ENCODE data around the gene SEPTIN2.
"Not testable (repeated sequence)": the region's sequence is repeated elsewhere in the genome, so short reads cannot be mapped to it uniquely, and the experiment has no call there.

Gene SEPTIN2

DNA sequence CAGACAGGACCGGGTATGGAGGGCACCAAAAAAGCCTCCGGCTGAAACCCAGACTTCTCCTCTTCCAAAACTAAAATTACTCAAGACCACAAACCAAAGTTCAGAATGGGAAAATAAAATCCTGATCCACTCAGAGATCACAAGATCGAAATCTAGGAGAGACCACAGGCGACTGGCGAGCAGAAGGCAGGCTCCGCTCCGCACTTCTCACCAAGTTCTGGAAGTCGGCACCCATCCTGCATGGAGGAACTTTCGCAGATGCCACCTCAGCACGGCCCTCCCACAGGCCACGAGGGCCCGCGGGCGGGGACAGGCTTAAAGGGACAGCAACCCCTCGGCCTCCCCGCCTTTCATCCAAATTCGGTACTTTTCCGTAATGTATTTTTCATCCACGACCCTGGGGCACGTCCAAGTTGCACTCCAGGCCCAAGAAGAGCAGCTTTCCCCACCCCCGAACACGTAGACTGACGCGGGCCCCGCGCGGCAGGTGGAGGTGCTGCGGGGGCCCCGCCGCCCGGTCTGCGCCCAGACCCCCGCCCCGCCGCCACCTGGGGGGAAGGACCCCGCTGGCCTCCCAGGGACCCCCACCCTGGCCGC is 43.9 kb upstream of the SEPTIN2 start:
- peak overlapping the region; percentile 63 for H3K4me3 ChIP-seq (ENCODE audit: control insufficient read depth, low read depth, low read length)
- peak; percentile 46 for DNase-seq (ENCODE audit: low read depth)
- no peak for TF ChIP-seq CTCF (IDR thresholded peaks at IDR 0.05; ENCODE audit: control insufficient read depth, insufficient read depth, low read depth, low read length, missing control alignments)

- TF ChIP-seq CTCF (IDR thresholded peaks at IDR 0.05; ENCODE audit: control insufficient read depth, insufficient read depth, low read depth, low read length, missing control alignments), result no peak
- H3K4me3 ChIP-seq (ENCODE audit: control insufficient read depth, low read depth, low read length), result peak overlapping the region; percentile 63
- DNase-seq (ENCODE audit: low read depth), result peak; percentile 14
These were observed 43.2 kb upstream of the SEPTIN2 start for GRCh38 chr2:241272303-241273209.

DNA sequence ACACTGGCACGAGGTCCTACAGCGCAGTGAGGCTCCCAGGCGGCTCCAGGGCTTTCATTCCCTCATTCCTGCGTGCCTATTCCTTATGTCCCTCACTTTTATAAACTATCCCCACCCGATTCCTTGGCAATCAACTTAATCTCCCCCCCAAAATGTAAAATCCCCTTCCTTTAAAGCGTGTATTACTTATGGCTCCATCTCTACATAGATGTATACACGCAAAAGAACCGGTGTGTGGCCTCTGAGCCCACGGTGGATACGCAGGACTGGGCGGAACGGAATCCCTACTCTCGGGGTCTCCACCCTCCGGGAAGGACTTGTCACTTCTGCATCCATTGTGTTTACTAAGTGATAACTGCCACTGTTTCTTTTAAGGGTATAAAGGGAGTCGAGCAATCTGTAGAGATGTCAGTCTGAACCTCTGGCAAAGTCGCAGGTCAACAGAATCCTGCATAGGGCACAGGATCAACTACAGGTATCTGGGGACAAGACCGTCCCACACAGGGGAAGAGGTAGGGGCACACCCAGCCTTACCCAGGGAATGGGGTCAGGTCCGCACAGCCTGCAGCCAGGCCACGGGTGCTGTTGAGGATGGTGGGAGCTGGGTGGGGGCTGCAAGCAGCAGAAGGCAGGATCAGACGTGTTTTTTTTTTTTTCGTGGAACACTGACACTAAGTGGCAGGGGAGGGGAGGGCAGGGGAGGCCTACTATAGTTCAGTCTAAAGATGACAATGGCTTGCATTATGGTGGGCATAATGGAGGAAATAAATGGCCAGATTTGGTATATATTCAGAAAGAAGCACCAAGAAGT is 42.3 kb upstream of the SEPTIN2 start:
- no peak for TF ChIP-seq CTCF (IDR thresholded peaks at IDR 0.05; ENCODE audit: control insufficient read depth, insufficient read depth, low read depth, low read length, missing control alignments)
- no peak for DNase-seq (ENCODE audit: low read depth)
- peak overlapping the region; percentile 63 for H3K4me3 ChIP-seq (ENCODE audit: control insufficient read depth, low read depth, low read length)

GRCh38 chr2:241274127-241274526 is 41.6 kb upstream of the SEPTIN2 start:
- no peak for TF ChIP-seq CTCF (IDR thresholded peaks at IDR 0.05; ENCODE audit: control insufficient read depth, insufficient read depth, low read depth, low read length, missing control alignments)
- DNase-seq (ENCODE audit: low read depth), result no peak

DNA sequence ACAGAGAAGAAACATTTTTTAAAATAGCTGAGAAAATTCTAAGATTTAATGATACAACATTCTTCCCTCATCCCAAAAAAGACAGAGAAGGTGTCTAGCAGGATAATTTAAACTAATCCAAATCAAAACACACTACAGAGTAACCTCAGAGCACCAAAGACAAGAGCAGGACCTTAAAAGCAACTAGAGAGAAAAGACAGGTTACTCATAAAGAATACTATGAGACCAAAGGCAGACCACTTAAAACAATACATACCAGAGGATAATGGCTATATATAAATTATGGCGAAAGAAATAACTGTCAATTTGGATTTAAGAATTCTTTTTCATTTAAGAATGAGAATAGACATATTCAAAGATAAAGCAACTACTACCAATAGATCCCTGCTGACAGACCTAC is 40.2 kb upstream of the SEPTIN2 start:
- DNase-seq (ENCODE audit: low read depth), result no peak
- H3K4me3 ChIP-seq (ENCODE audit: control insufficient read depth, low read depth, low read length), result no peak overlapping the region
- TF ChIP-seq CTCF (IDR thresholded peaks at IDR 0.05; ENCODE audit: control insufficient read depth, insufficient read depth, low read depth, low read length, missing control alignments), result no peak

More at GRCh38 chr2:241274127-241274526, 41.6 kb upstream of the SEPTIN2 start:
- H3K4me3 ChIP-seq (ENCODE audit: control insufficient read depth, low read depth, low read length), result no peak overlapping the region

DNA sequence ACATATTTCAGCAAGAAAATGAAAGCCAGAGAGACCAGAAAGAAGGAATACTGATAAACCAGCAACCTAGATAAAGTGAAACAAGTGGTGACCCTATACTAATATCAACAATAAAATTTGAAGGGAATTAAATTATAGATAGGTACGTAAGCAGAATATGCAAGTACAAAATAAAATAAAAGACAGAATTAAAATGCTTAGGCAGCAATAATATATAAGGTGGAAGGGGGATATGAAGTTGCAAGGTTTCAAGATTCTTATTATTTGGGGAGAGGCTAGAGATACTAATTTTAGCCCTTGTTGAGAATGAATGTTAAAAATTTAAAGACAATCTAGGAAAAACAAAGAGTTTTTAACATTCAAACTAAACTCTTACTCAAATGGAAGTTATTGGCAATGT is 39.8 kb upstream of the SEPTIN2 start:
- no peak overlapping the region for H3K4me3 ChIP-seq (ENCODE audit: control insufficient read depth, low read depth, low read length)
- DNase-seq (ENCODE audit: low read depth), result no peak
- no peak for TF ChIP-seq CTCF (IDR thresholded peaks at IDR 0.05; ENCODE audit: control insufficient read depth, insufficient read depth, low read depth, low read length, missing control alignments)

DNA sequence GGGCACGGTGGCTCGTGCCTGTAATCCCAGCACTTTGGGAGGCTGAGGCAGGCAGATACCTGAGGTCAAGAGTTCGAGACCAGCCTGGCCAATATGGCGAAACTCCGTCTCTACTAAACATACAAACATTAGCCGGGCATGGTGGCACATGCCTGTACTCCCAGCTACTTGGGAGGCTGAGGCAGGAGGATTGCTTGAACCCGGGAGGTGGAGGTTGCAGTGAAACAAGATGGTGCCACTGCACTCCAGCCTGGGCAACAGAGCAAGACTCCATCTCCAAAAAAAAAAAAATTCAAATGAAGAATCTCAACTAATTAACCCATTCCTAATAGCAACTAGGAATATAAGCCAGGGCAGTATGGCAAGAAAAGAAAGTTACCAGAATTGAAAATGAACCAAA is 37.4 kb upstream of the SEPTIN2 start:
- H3K4me3 ChIP-seq (ENCODE audit: control insufficient read depth, low read depth, low read length); DNase-seq (ENCODE audit: low read depth): not testable (repeated sequence)
